RWPE1 (cell line): ENCODE data around the gene TRIM67.
"Not testable (repeated sequence)": the region's sequence is repeated elsewhere in the genome, so short reads cannot be mapped to it uniquely, and the experiment has no call there.

ENCODE experiments used
- CTCF ChIA-PET: fragments of 350-600 bp; sonication (Branson Sonifier 250); formaldehyde crosslinking; extraction: SDS; loops from one replicate; lab custom pipeline; 2021; lab: Yijun Ruan, JAX
- POLR2A ChIA-PET: fragments of 400-600 bp; formaldehyde crosslinking; extraction: SDS; loops from one replicate; lab custom pipeline; 2020; ENCODE audit warnings: antibody characterized with exemption; ENCODE audit not compliant: low non-redundant PET; lab: Yijun Ruan, JAX
- DNase-seq: peaks from one replicate; pipeline ENCODE4 v3.0.0; 2012; ENCODE audit warnings: low spot score
- H3K27ac ChIP-seq: fragments of 450-650 bp; 2 replicates; pipeline ENCODE4 v1.5.1; 2017
- CTCF ChIP-seq: fragments of 450-650 bp; conservative IDR thresholded peaks from 2 replicates; pipeline ENCODE4 v1.5.1; 2017; ENCODE audit warnings: low read depth, mild to moderate bottlenecking

The TRIM67 gene

GRCh38 chr1:231125972-231126580, 35.8 kb upstream of the TRIM67 start:
- TF ChIP-seq CTCF: no peak
- ChIA-PET CTCF (interaction anchor here (0.7 kb wide), 1 partner anchor 329 kb away, joined by 6 read pairs; no protein-coding TSS in a partner anchor), POLR2A (no interaction called here)
- no peak for DNase-seq
- H3K27ac ChIP-seq: no peak overlapping the region

GRCh38 chr1:231127106-231127505, 34.8 kb upstream of the TRIM67 start:
- POLR2A ChIA-PET: not testable (repeated sequence)

GRCh38 chr1:231128471-231128870, 33.4 kb upstream of the TRIM67 start:
- H3K27ac ChIP-seq, POLR2A ChIA-PET, CTCF ChIA-PET: not testable (repeated sequence)

More at GRCh38 chr1:231127106-231127505, 34.8 kb upstream of the TRIM67 start:
- H3K27ac ChIP-seq, CTCF ChIA-PET, DNase-seq: not testable (repeated sequence)

GRCh38 chr1:231130544-231130943, 31.3 kb upstream of the TRIM67 start:
- DNase-seq: no peak
- no peak for TF ChIP-seq CTCF
- H3K27ac ChIP-seq: no peak overlapping the region
- ChIA-PET POLR2A (no interaction called here), CTCF (no interaction called here)

More at GRCh38 chr1:231128471-231128870, 33.4 kb upstream of the TRIM67 start:
- not testable (repeated sequence) for DNase-seq

- DNase-seq, H3K27ac ChIP-seq, POLR2A ChIA-PET, CTCF ChIA-PET: not testable (repeated sequence)
Measured at GRCh38 chr1:231132591-231132990, 29.3 kb upstream of the TRIM67 start.

- no peak for TF ChIP-seq CTCF
- ChIA-PET CTCF (no interaction called here), POLR2A (no interaction called here)
- no peak for DNase-seq
- no peak overlapping the region for H3K27ac ChIP-seq
Measured at GRCh38 chr1:231134624-231135023, 27.2 kb upstream of the TRIM67 start.

GRCh38 chr1:231138236-231138635, 23.6 kb upstream of the TRIM67 start:
- DNase-seq: no peak
- ChIA-PET POLR2A (no interaction called here), CTCF (interaction anchor here (1.0 kb wide), 1 partner anchor 110 kb away, joined by 4 read pairs; no protein-coding TSS in a partner anchor)
- no peak for TF ChIP-seq CTCF
- H3K27ac ChIP-seq: no peak overlapping the region

GRCh38 chr1:231139125-231139649, 22.7 kb upstream of the TRIM67 start:
- H3K27ac ChIP-seq: no peak overlapping the region
- POLR2A ChIA-PET: no interaction called here
- no peak for TF ChIP-seq CTCF
- DNase-seq: no peak
- CTCF ChIA-PET: interaction anchor here (1.0 kb wide), 1 partner anchor 111 kb away, joined by 4 read pairs; no protein-coding TSS in a partner anchor
